A673 (cell line): ENCODE results near the gene CNTN1.

Experiments
- CTCF ChIP-seq: fragments of 300-800, 200-600 bp; sonication (generic); conservative IDR thresholded peaks from 2 replicates; pipeline ENCODE4 v1.5.1; 2017; ENCODE audit warnings: low read depth, mild to moderate bottlenecking, antibody characterized with exemption, low read length, moderate library complexity, mixed read lengths
- EZH2 ChIP-seq: fragments of 200-600 bp; sonication (generic); IDR thresholded peaks from 2 replicates; pipeline ENCODE4 v1.6.1; 2017; ENCODE audit warnings: borderline replicate concordance, low read depth, mild to moderate bottlenecking, mixed read lengths, antibody characterized with exemption, low read length; ENCODE audit not compliant: poor library complexity, severe bottlenecking

DNA sequence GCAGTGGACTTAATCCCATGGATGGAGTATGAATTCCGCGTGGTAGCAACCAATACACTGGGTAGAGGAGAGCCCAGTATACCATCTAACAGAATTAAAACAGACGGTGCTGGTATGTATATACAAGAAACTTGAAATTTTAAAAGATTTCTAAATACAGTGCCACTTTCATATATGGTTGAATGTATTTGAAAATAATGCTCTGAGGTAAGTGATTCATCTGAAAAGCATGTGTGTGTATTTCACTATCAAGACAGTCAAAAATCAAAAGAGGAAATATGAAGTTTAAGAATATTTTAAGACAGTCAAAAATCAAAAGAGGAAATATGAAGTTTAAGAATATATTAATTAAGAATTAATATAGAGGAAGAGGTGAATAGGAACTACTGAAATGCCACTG, 300.9 kb downstream of the CNTN1 start:
- no peak for TF ChIP-seq CTCF
- no peak for TF ChIP-seq EZH2
